Raji (cell line): ENCODE results near the gene AOPEP.

Experiments
- POLR2A ChIP-seq: IDR thresholded peaks from 2 replicates; pipeline ENCODE4 v1.6.1; 2011; ENCODE audit warnings: low read depth, low read length, control low read depth; ENCODE audit not compliant: insufficient read depth

The AOPEP gene

DNA sequence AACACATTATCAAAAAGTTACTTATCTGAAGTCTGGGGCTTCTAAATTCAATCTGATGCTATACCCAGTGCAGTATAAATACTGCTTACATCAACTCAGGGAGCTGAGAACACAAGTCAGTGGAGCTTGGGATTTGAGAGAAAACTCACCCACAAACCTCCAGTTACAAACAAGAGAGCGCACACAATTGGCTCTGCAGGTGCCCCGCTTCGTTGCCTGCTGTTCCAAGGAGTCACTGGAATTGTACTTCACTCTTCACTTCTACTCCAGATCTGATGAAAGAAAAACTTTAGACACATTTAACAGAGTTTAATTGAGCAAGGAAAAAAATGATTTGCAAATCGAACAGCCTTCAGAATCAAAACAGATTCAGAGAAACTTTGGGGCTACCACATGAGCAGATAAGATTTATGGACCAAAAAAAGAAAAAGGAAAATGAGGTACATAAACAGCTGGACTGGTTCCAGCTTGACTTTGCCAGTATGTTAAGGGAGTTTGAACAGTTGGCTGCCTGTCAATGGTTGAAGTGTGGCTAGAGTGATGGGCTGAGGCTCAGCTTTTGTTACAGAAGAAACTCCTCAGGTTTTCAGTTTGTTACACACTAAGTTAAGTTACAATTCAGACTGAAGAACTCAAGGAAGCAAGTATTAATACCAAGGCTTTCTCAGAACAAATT is 156.6 kb downstream of the AOPEP start:
- no peak for TF ChIP-seq POLR2A

- no peak for TF ChIP-seq POLR2A
Observed at GRCh38 chr9:94885854-94886447, 159.5 kb downstream of the AOPEP start.

- no peak for TF ChIP-seq POLR2A
Observed at GRCh38 chr9:94887721-94888120, 161.2 kb downstream of the AOPEP start.

- TF ChIP-seq POLR2A = no peak
Observed at GRCh38 chr9:94888775-94889174, 162.3 kb downstream of the AOPEP start.

DNA sequence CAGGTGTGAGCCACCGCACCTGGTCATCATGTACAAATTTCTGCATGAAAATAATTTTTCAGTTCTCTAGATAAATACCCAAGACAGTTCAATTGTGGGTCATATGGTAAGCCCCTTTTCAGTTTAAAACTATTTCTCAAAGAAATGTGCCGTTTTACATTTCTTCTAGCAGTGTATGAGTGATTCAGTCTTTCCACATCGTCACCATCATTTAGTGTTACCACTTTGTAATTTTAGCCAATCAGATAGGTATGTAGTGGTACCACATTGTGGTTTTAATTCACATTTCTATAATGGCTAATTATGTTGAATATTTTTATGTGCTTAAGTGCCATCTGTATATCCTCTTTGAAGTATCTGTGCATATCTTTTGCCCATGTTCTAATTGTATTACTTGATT is 163.1 kb downstream of the AOPEP start:
- no peak for TF ChIP-seq POLR2A

DNA sequence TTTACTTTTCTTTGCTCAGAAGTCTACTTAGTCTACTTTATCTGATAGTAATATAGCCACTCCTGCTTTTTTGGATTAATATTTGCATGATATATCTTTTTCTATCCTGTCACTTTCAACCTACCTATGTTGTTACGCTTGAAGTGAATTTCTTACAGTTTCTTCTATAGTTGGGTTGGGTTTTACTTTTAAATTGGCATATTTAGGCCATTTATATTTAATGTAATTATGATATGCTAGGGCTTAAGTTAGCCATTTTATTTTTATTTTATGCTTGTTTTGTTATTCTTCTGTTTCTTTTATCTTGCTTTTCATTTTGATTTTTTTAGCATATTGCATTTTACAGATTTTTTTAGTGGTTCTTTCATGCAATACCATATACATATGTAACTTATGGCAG is 164.7 kb downstream of the AOPEP start:
- no peak for TF ChIP-seq POLR2A

GRCh38 chr9:94892675-94893074 is 166.2 kb downstream of the AOPEP start:
- TF ChIP-seq POLR2A = no peak

- no peak for TF ChIP-seq POLR2A
Observed at GRCh38 chr9:94894094-94894699, 167.7 kb downstream of the AOPEP start.

DNA sequence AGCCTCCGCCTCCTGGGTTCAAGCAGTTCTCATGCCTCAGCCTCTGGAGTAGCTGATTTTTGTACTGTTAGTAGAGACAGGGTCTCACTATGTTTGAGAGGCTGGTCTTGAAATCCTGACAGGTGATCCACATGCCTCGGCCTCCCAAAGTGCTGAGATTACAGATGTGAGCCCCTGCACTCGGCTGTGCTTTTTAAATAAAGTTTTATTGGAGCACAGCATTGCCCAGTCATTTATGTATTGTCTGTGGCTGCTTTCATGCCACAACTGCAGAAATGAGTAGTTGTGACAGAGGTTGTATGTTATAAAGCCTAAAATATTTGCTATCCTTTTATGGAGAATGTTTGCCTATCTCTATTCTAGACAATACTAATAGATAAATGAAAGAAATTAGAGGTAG is 169.2 kb downstream of the AOPEP start:
- no peak for TF ChIP-seq POLR2A

DNA sequence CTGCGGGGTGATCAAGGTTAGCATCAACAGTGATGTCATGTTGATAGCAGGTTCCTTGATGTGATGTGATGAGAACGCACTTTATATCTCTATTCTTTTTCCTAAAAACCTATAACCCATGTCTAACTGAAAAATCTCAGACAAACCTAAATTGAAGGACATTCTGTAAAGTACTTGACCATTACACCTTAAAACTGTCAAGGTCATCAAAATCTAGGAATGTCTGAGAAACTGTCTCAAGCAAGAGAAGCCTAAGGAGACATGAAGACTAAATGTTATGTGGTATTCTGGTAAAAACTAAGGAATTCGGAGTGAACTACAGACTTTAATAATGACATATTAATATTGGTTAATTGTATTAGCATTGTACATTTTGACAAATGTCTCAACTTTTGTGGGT is 170.0 kb downstream of the AOPEP start:
- TF ChIP-seq POLR2A = no peak

- no peak for TF ChIP-seq POLR2A
Observed at GRCh38 chr9:94899464-94900221, 173.1 kb downstream of the AOPEP start.

DNA sequence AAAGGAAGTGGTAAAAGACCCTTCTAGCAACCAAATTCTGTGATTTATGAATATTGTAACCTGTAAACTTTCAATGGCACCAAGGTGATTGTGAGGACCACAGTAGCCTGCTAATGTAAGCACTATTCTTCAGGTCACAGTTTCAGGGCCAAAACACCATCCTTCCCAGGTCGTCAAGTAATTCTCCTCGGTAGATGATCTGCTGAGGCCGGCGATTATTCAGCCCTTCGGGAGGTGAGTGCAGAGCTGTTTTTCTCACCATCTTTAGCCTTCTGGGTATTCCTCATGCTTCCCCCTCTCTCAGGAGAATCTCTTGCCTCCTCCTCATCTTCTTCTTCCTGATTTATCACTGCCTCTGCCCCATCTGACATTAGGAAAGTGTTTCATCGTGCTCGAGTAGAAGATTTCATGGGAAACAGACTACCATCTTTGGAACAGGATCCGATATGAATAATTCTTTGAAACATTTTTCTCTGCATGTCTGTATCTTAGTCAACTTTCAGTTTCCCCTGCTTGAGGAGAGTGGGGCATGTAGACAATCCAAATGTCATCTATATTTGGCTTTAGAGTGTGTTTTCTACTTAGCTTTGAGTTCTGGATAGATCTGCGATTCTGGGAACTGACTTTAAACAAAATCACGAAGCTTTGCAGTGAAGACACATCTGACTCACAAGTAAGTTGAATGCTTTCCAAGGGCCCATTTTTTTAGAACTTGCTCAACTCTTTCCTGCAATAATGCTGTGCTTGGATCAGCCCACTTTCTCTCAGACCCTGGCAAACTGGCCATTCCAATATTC is 173.9 kb downstream of the AOPEP start:
- TF ChIP-seq POLR2A = no peak

- TF ChIP-seq POLR2A = no peak
Observed at GRCh38 chr9:94901019-94901363, 174.5 kb downstream of the AOPEP start.

GRCh38 chr9:94903961-94904421 is 177.5 kb downstream of the AOPEP start:
- no peak for TF ChIP-seq POLR2A

- no peak for TF ChIP-seq POLR2A
Observed at GRCh38 chr9:94904806-94905205, 178.3 kb downstream of the AOPEP start.

- TF ChIP-seq POLR2A = no peak
Observed at GRCh38 chr9:94905606-94906005, 179.1 kb downstream of the AOPEP start.

- no peak for TF ChIP-seq POLR2A
Observed at GRCh38 chr9:94906181-94906580, 179.7 kb downstream of the AOPEP start.
